NCI-H1417 (cell line): ENCODE results near the gene MARK3.
A peak's percentile ranks its signal among the peaks of the same experiment; 100 is the strongest.

Experiments
- DNase-seq, 3 experiments: peaks; one replicate each; lab custom pipeline; 2025; lab: John Stamatoyannopoulos, UW

The MARK3 gene

GRCh38 chr14:103367995-103368394, 17.2 kb upstream of the MARK3 start:
- DNase-seq: no peak

GRCh38 chr14:103370087-103370486, 15.1 kb upstream of the MARK3 start:
- no peak for DNase-seq

GRCh38 chr14:103372017-103372416, 13.2 kb upstream of the MARK3 start:
- DNase-seq: no peak

- no peak for DNase-seq
Observed at GRCh38 chr14:103372552-103373304, 12.5 kb upstream of the MARK3 start.

GRCh38 chr14:103374121-103374520, 11.1 kb upstream of the MARK3 start:
- no peak for DNase-seq

- DNase-seq: no peak
Observed at GRCh38 chr14:103377522-103378037, 7.6 kb upstream of the MARK3 start.

- no peak for DNase-seq
Observed at GRCh38 chr14:103378038-103378854, 7.0 kb upstream of the MARK3 start.

- no peak for DNase-seq
Observed at GRCh38 chr14:103380719-103381377, 4.4 kb upstream of the MARK3 start.

- no peak for DNase-seq
Observed at GRCh38 chr14:103382376-103382775, 2.8 kb upstream of the MARK3 start.

- peak in 1 of 3 experiments; percentile 42 for DNase-seq
Observed at GRCh38 chr14:103384450-103385151, 614 bp upstream of the MARK3 start.

- DNase-seq: peak; percentile 31 to 69 (median 56)
Observed at GRCh38 chr14:103385929-103386712, 906 bp downstream of the MARK3 start.

GRCh38 chr14:103386713-103387329, 1.6 kb downstream of the MARK3 start:
- DNase-seq: peak in 1 of 3 experiments; percentile 39

GRCh38 chr14:103388664-103389063, 3.4 kb downstream of the MARK3 start:
- no peak for DNase-seq

GRCh38 chr14:103390605-103391004, 5.4 kb downstream of the MARK3 start:
- DNase-seq: no peak

GRCh38 chr14:103391048-103391447, 5.8 kb downstream of the MARK3 start:
- DNase-seq: peak; percentile 13 to 51 (median 23)

GRCh38 chr14:103392106-103392505, 6.9 kb downstream of the MARK3 start:
- DNase-seq: no peak

GRCh38 chr14:103392572-103392971, 7.4 kb downstream of the MARK3 start:
- no peak for DNase-seq

- DNase-seq: no peak
Observed at GRCh38 chr14:103393070-103393469, 7.9 kb downstream of the MARK3 start.

GRCh38 chr14:103393676-103394626, 8.7 kb downstream of the MARK3 start:
- peak in 2 of 3 experiments; percentile 12 to 40 for DNase-seq
